Activated T-cell treated with anti-CD3 and anti-CD28 coated beads, Interleukin-2, amount 50 U/mL, for 72 hours (primary cell): ENCODE measurements around the gene PDE6H. TPM values are rescaled to one million over a fixed set of nuclear protein-coding genes. Genes with fewer than 3 reads are reported as not detected.

Source experiments
- total RNA-seq, 2 donors: library from RNA; stranded (reverse); gene quantifications; one replicate each; pipeline ENCODE4 v1.2.3, GENCODE V29; 2022

The PDE6H gene
- total RNA-seq, 2 donors from 2014 or later, result not detected

Other genes starting within 250 kb of the PDE6H start
- gene WBP11, start 169.6 kb upstream of the PDE6H start, total RNA-seq, result 100 to 1,000 TPM; 104 to 111 TPM
- gene C12orf60, start 169.4 kb upstream of the PDE6H start, total RNA-seq, result 1 to 10 TPM; 2.4 to 5.1 TPM
- not detected for gene SMCO3, start 158.9 kb upstream of the PDE6H start, total RNA-seq
- gene ART4, start 129.5 kb upstream of the PDE6H start, total RNA-seq, result not detected
- under 1 TPM in 1 of 2 donors, not detected in 1; 0.67 TPM for gene MGP, start 87.2 kb upstream of the PDE6H start, total RNA-seq
- 1 to 10 TPM; 3.8 to 4.0 TPM for gene ERP27, start 34.5 kb upstream of the PDE6H start, total RNA-seq
- 100 to 1,000 TPM; 402 to 450 TPM for gene ARHGDIB, start 11.4 kb upstream of the PDE6H start, total RNA-seq
- not detected for gene RERG, start 248.4 kb downstream of the PDE6H start, total RNA-seq